ENCODE results near the gene PPP3R1. TPM values are rescaled to one million over a fixed set of nuclear protein-coding genes. Genes with fewer than 3 reads are reported as not detected.

PPP3R1 gene
- total and polyA plus RNA-seq, 9 of the 15 experiments (the other 6 are each of a cell fraction or from before 2014, with no cell fraction given) = 3.7 to 70.0 (median 24.8) TPM

DNA sequence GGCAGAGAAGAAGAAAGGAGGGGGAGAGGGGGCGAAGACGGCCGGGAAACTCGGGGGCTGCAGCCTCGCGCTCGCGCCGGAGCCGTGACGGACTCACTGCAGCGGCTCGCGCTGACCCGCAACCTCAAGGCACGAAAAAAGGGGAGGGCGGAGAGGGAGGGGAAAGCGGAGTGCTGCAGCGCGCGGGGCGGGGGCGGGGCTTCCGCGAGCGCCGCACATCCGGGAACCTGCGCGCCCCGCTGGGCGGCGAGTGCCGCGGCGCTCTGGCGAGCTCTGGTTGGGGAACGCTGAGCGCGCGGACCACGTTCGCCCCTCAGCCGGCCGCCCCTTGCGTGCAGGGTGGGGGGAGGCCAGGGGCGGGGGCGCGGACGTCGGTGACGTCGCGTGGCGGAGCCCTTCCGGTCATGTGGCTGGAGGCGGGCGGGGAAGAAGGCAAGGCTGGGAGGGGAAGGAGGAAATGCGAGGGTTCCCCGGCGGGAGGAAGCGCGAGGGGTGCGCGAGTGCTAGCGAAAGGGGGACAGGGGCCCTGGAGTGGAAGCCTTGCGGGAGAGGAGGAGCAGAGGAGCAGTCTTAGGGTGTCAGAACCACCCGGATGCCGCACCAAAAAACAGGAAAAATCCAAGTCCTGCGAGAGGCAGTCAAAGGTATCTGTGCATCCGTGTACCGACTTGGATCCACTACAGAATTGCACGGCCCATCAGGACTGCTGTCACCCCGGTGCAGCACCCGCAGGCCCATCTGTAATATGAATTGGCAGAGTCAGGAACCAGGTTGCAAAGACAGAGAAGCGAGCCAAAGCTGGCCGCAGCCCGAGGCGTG lies at the start of gene PPP3R1 (continued):
- no peak for TF ChIP-seq PCBP2 (IDR thresholded peaks at IDR 0.05; ENCODE audit: low read depth, low read length, poor library complexity, severe bottlenecking)
- TF ChIP-seq ZNF41 (CRISPR knock-in tag; conservative IDR thresholded peaks at IDR 0.05) = no peak
- no peak for TF ChIP-seq ZNF143 (CRISPR knock-in tag; IDR thresholded peaks at IDR 0.05)
- TF ChIP-seq, protein P1, sequence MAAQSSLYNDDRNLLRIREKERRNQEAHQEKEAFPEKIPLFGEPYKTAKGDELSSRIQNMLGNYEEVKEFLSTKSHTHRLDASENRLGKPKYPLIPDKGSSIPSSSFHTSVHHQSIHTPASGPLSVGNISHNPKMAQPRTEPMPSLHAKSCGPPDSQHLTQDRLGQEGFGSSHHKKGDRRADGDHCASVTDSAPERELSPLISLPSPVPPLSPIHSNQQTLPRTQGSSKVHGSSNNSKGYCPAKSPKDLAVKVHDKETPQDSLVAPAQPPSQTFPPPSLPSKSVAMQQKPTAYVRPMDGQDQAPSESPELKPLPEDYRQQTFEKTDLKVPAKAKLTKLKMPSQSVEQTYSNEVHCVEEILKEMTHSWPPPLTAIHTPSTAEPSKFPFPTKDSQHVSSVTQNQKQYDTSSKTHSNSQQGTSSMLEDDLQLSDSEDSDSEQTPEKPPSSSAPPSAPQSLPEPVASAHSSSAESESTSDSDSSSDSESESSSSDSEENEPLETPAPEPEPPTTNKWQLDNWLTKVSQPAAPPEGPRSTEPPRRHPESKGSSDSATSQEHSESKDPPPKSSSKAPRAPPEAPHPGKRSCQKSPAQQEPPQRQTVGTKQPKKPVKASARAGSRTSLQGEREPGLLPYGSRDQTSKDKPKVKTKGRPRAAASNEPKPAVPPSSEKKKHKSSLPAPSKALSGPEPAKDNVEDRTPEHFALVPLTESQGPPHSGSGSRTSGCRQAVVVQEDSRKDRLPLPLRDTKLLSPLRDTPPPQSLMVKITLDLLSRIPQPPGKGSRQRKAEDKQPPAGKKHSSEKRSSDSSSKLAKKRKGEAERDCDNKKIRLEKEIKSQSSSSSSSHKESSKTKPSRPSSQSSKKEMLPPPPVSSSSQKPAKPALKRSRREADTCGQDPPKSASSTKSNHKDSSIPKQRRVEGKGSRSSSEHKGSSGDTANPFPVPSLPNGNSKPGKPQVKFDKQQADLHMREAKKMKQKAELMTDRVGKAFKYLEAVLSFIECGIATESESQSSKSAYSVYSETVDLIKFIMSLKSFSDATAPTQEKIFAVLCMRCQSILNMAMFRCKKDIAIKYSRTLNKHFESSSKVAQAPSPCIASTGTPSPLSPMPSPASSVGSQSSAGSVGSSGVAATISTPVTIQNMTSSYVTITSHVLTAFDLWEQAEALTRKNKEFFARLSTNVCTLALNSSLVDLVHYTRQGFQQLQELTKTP (IDR thresholded peaks at IDR 0.05; ENCODE audit: low read depth in 1 of 2, partially characterized antibody in 2 of 2) = peak in 1 of 2 experiments; percentile 17
- no peak for TF ChIP-seq MCM7 (IDR thresholded peaks at IDR 0.05)
- TF ChIP-seq ZNF445 (CRISPR knock-in tag; IDR thresholded peaks at IDR 0.05; ENCODE audit: low read depth) = no peak
- TF ChIP-seq HNRNPH1 (optimal IDR thresholded peaks at IDR 0.05; ENCODE audit: low read depth, low read length) = no peak
- TF ChIP-seq, protein P2, sequence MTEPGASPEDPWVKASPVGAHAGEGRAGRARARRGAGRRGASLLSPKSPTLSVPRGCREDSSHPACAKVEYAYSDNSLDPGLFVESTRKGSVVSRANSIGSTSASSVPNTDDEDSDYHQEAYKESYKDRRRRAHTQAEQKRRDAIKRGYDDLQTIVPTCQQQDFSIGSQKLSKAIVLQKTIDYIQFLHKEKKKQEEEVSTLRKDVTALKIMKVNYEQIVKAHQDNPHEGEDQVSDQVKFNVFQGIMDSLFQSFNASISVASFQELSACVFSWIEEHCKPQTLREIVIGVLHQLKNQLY (CRISPR knock-in tag; conservative IDR thresholded peaks at IDR 0.05) = no peak
- TF ChIP-seq ZNF134 (CRISPR knock-in tag; conservative IDR thresholded peaks at IDR 0.05) = 0 out of 2 replicates have a peak, but pooled peaks have one; percentile 38
- TF ChIP-seq ADNP (tag; IDR thresholded peaks at IDR 0.05) = no peak
- TF ChIP-seq SMAD4 (CRISPR knock-in tag; conservative IDR thresholded peaks at IDR 0.05) = no peak
- TF ChIP-seq CHD2 (IDR thresholded peaks at IDR 0.05; ENCODE audit: low read depth, low read length) = 0 out of 2 replicates have a peak, but pooled peaks have one; percentile 12
- no peak for TF ChIP-seq KHSRP (IDR thresholded peaks at IDR 0.05)
- 0 out of 2 replicates have a peak, but pooled peaks have one; percentile 72 for TF ChIP-seq CGGBP1 (CRISPR knock-in tag; IDR thresholded peaks at IDR 0.05)
- no peak for TF ChIP-seq MEF2D (tag; conservative IDR thresholded peaks at IDR 0.05; ENCODE audit: low read depth)
- TF ChIP-seq, protein P3, sequence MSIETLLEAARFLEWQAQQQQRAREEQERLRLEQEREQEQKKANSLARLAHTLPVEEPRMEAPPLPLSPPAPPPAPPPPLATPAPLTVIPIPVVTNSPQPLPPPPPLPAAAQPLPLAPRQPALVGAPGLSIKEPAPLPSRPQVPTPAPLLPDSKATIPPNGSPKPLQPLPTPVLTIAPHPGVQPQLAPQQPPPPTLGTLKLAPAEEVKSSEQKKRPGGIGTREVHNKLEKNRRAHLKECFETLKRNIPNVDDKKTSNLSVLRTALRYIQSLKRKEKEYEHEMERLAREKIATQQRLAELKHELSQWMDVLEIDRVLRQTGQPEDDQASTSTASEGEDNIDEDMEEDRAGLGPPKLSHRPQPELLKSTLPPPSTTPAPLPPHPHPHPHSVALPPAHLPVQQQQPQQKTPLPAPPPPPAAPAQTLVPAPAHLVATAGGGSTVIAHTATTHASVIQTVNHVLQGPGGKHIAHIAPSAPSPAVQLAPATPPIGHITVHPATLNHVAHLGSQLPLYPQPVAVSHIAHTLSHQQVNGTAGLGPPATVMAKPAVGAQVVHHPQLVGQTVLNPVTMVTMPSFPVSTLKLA (conservative IDR thresholded peaks at IDR 0.05) = peak; percentile 72 to 85
- TF ChIP-seq CREBBP (IDR thresholded peaks at IDR 0.05; ENCODE audit: low read depth, low read length) = no peak
- TF ChIP-seq ZNF780A (CRISPR knock-in tag; IDR thresholded peaks at IDR 0.05) = no peak
- no peak for TF ChIP-seq DACH1 (IDR thresholded peaks at IDR 0.05; ENCODE audit: partially characterized antibody)
- TF ChIP-seq, protein P4, sequence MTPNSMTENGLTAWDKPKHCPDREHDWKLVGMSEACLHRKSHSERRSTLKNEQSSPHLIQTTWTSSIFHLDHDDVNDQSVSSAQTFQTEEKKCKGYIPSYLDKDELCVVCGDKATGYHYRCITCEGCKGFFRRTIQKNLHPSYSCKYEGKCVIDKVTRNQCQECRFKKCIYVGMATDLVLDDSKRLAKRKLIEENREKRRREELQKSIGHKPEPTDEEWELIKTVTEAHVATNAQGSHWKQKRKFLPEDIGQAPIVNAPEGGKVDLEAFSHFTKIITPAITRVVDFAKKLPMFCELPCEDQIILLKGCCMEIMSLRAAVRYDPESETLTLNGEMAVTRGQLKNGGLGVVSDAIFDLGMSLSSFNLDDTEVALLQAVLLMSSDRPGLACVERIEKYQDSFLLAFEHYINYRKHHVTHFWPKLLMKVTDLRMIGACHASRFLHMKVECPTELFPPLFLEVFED (CRISPR knock-in tag; conservative IDR thresholded peaks at IDR 0.05) = no peak; the same call in 1 of the 2 replicates

All from K562 (cell line).